Astrocyte (in vitro differentiated cells and primary cell): ENCODE measurements around the gene IER5. TPM values are rescaled to one million over a fixed set of nuclear protein-coding genes. Genes with fewer than 3 reads are reported as not detected.

Experiments used
- DNase-seq: peaks from one replicate; pipeline ENCODE4 v3.0.0-alpha.2; 2010; ENCODE audit warnings: low read depth
- FAIRE-seq: peaks from 2 replicates; lab custom pipeline; 2011; peaks lifted over from hg19 to GRCh38; lab: Jason Lieb, UNC
- H2AFZ ChIP-seq: 2 replicates; pipeline ENCODE4 v1.6.0; 2012; ENCODE audit warnings: low read depth, low read length, inconsistent platforms
- H3K27ac ChIP-seq: 2 replicates; pipeline ENCODE4 v1.5.1; 2011; ENCODE audit warnings: low read depth, low read length, inconsistent platforms
- H3K27me3 ChIP-seq: 2 replicates; pipeline ENCODE4 v1.6.0; 2011; ENCODE audit warnings: low read length, inconsistent platforms; ENCODE audit not compliant: insufficient read depth
- H3K36me3 ChIP-seq: 2 replicates; pipeline ENCODE4 v1.5.1; 2011; ENCODE audit warnings: low read length, inconsistent platforms; ENCODE audit not compliant: insufficient read depth
- H3K4me1 ChIP-seq: 2 replicates; pipeline ENCODE4 v1.5.1; 2011; ENCODE audit warnings: low read length, inconsistent platforms; ENCODE audit not compliant: insufficient read depth
- H3K4me2 ChIP-seq: 2 replicates; pipeline ENCODE4 v1.6.0; 2012; ENCODE audit warnings: low read length, inconsistent platforms
- H3K4me3 ChIP-seq: 2 replicates; pipeline ENCODE4 v1.5.1; 2011; ENCODE audit warnings: low read depth, mild to moderate bottlenecking, low read length, inconsistent platforms; ENCODE audit not compliant: insufficient read depth
- H3K79me2 ChIP-seq: 2 replicates; pipeline ENCODE4 v1.6.0; 2012; ENCODE audit warnings: mild to moderate bottlenecking, low read length, inconsistent platforms; ENCODE audit not compliant: insufficient read depth
- H3K9ac ChIP-seq: 2 replicates; pipeline ENCODE4 v1.6.0; 2012; ENCODE audit warnings: mild to moderate bottlenecking, low read length, inconsistent platforms
- H3K9me3 ChIP-seq: 2 replicates; pipeline ENCODE4 v1.5.1; 2012; ENCODE audit warnings: low read depth, mild to moderate bottlenecking, low read length, inconsistent platforms; ENCODE audit not compliant: insufficient read depth
- H4K20me1 ChIP-seq: 2 replicates; pipeline ENCODE4 v1.6.0; 2012; ENCODE audit warnings: low read length, inconsistent platforms; ENCODE audit not compliant: insufficient read depth
- H3K27ac Mint-ChIP-seq: one replicate; pipeline ENCODE4 v1.8.0; 2021; ENCODE audit warnings: mild to moderate bottlenecking, mixed read lengths; ENCODE audit not compliant: unreplicated experiment
- H3K27me3 Mint-ChIP-seq: one replicate; pipeline ENCODE4 v1.8.0; 2021; ENCODE audit warnings: low read depth, mixed read lengths; ENCODE audit not compliant: unreplicated experiment
- H3K36me3 Mint-ChIP-seq: one replicate; pipeline ENCODE4 v1.8.0; 2021; ENCODE audit warnings: low read depth, mixed read lengths; ENCODE audit not compliant: unreplicated experiment
- H3K4me1 Mint-ChIP-seq: one replicate; pipeline ENCODE4 v1.8.0; 2021; ENCODE audit warnings: low read depth, mixed read lengths; ENCODE audit not compliant: unreplicated experiment
- H3K4me3 Mint-ChIP-seq: one replicate; pipeline ENCODE4 v1.8.0; 2021; ENCODE audit warnings: mild to moderate bottlenecking, moderate library complexity, mixed read lengths; ENCODE audit not compliant: unreplicated experiment
- H3K9me3 Mint-ChIP-seq: one replicate; pipeline ENCODE4 v1.8.0; 2021; ENCODE audit warnings: mild to moderate bottlenecking, mixed read lengths; ENCODE audit not compliant: unreplicated experiment
- CTCF ChIP-seq: IDR thresholded peaks from 2 replicates; pipeline ENCODE4 v1.5.1; 2011; ENCODE audit warnings: low read depth, mild to moderate bottlenecking, inconsistent platforms, low read length, moderate library complexity; ENCODE audit not compliant: insufficient read depth
- EZH2 ChIP-seq: IDR thresholded peaks from 2 replicates; pipeline ENCODE4 v1.6.1; 2012; ENCODE audit warnings: mild to moderate bottlenecking, low read length, inconsistent platforms; ENCODE audit not compliant: insufficient read depth
- total RNA-seq: library from RNA; stranded (reverse); gene quantifications from 2 replicates; pipeline ENCODE4 v1.2.1, GENCODE V29; 2021

Gene IER5
- total RNA-seq, 1 donor from 2014 or later = 28.3 TPM

DNA sequence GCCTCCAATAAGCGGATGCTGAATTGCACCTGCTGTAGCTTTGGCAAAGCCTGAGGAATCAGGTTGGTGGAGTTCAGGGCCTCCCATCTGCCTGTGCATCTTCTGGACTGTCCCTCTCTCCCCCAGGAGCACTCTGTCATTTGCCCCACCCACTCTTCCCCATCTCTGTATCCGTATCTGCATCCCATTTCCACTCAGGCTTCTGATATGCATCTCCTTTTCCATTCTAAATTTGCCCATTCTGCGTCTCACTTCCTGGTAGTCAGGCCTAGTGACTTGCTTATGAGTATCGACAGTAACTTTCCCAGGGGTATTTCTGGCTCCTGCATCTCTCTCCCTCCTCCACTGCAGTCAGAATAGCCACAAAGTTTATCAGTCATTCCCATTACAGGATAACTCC lies 39.1 kb upstream of the IER5 start:
- Histone ChIP-seq H3K27ac (no peak overlapping the region), H4K20me1 (no peaks in the 10 kb centered on the region), H3K36me3 (no peaks in the 10 kb centered on the region), H2AFZ (no peak overlapping the region), H3K9me3 (no peaks in the 10 kb centered on the region), H3K4me3 (no peak overlapping the region), H3K27me3 (no peaks in the 10 kb centered on the region), H3K4me2 (no peak overlapping the region), H3K4me1 (no peaks in the 10 kb centered on the region), H3K79me2 (no peaks in the 10 kb centered on the region), H3K9ac (no peak overlapping the region)
- Mint-ChIP-seq H3K4me3 (no peak overlapping the region), H3K36me3 (no peaks in the 10 kb centered on the region), H3K27me3 (peaks cover 7% of the 10 kb centered on the region), H3K4me1 (peaks cover 6% of the 10 kb centered on the region), H3K27ac (no peak overlapping the region), H3K9me3 (peaks cover 2% of the 10 kb centered on the region)
- TF ChIP-seq EZH2 = no peak
- TF ChIP-seq CTCF = no peak
- FAIRE-seq (no peak), DNase-seq (no peak)

DNA sequence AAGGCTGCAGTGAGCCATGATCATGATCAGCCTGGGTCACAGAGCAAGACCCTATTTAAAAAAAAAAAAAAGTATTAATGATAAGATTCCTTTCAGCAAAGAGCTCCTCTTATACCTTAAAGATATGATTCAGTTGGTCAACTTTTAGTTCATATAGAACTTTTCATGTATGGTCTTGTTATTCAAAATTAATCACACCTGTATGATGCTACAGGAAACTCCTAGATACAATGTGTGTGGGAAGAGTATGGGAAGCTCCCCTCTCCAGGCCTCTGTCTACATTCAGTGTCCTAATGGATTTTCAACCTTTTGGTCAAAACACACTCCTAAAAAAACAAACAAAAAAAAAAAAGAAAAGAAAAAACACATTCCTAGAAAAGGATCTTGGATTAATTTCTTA lies 37.6 kb upstream of the IER5 start:
- no peaks in the 10 kb centered on the region for H3K4me1 ChIP-seq
- H3K9ac ChIP-seq = no peak overlapping the region
- H3K4me2 ChIP-seq = no peak overlapping the region
- H3K79me2 ChIP-seq = no peaks in the 10 kb centered on the region
- H3K9me3 Mint-ChIP-seq = peaks cover 2% of the 10 kb centered on the region
- no peaks in the 10 kb centered on the region for H3K36me3 ChIP-seq
- H3K27me3 ChIP-seq = no peaks in the 10 kb centered on the region
- TF ChIP-seq CTCF (no peak), EZH2 (no peak)
- H3K4me1 Mint-ChIP-seq = peaks cover 4% of the 10 kb centered on the region
- H2AFZ ChIP-seq = no peak overlapping the region
- H3K4me3 ChIP-seq = no peak overlapping the region
- no peak overlapping the region for H3K27ac Mint-ChIP-seq
- no peaks in the 10 kb centered on the region for H4K20me1 ChIP-seq
- H3K27ac ChIP-seq = no peak overlapping the region
- FAIRE-seq (no peak), DNase-seq (no peak)
- H3K36me3 Mint-ChIP-seq = no peaks in the 10 kb centered on the region
- H3K27me3 Mint-ChIP-seq = peaks cover 7% of the 10 kb centered on the region
- H3K9me3 ChIP-seq = no peaks in the 10 kb centered on the region
- H3K4me3 Mint-ChIP-seq = no peak overlapping the region

GRCh38 chr1:181056560-181056959 lies 31.9 kb upstream of the IER5 start:
- H3K4me1 ChIP-seq = no peaks in the 10 kb centered on the region
- Mint-ChIP-seq H3K36me3 (peaks cover 2% of the 10 kb centered on the region), H3K4me1 (peaks cover 4% of the 10 kb centered on the region), H3K27ac (no peak overlapping the region), H3K9me3 (peaks cover 9% of the 10 kb centered on the region), H3K27me3 (peaks cover 5% of the 10 kb centered on the region), H3K4me3 (no peak overlapping the region)
- H3K79me2 ChIP-seq = no peaks in the 10 kb centered on the region
- H3K4me2 ChIP-seq = no peak overlapping the region
- no peaks in the 10 kb centered on the region for H4K20me1 ChIP-seq
- no peak for FAIRE-seq
- no peak for DNase-seq
- H3K9ac ChIP-seq = no peak overlapping the region
- H3K27ac ChIP-seq = no peak overlapping the region
- no peaks in the 10 kb centered on the region for H3K36me3 ChIP-seq
- no peak overlapping the region for H3K4me3 ChIP-seq
- no peaks in the 10 kb centered on the region for H3K27me3 ChIP-seq
- peaks cover 2% of the 10 kb centered on the region for H3K9me3 ChIP-seq
- TF ChIP-seq EZH2 (no peak), CTCF (no peak)
- no peak overlapping the region for H2AFZ ChIP-seq
